ENCODE data around the gene AMFR.

Gene AMFR

DNA sequence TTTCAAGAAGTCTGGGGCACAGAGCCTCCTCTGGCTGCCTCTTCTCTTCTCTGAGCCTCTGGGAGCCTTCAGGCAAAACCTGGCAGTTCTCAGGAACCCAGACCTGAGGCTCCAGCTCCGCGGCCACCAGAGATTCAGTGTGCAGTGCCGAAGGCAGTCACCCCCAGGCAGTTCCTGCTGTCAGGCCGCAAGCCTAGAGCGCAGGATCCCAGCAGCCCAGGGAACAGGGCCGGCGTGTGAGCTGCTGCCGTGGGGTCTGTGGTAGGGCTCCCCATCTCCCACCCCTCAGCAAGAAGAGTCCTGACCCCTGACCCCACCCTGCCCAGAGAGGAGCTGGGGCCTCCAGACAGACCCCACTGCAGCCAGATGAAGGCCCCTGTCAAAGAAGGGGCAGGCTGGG is 78.2 kb downstream of the AMFR start:
- DNase-seq (ENCODE audit: low read depth), result no peak

DNA sequence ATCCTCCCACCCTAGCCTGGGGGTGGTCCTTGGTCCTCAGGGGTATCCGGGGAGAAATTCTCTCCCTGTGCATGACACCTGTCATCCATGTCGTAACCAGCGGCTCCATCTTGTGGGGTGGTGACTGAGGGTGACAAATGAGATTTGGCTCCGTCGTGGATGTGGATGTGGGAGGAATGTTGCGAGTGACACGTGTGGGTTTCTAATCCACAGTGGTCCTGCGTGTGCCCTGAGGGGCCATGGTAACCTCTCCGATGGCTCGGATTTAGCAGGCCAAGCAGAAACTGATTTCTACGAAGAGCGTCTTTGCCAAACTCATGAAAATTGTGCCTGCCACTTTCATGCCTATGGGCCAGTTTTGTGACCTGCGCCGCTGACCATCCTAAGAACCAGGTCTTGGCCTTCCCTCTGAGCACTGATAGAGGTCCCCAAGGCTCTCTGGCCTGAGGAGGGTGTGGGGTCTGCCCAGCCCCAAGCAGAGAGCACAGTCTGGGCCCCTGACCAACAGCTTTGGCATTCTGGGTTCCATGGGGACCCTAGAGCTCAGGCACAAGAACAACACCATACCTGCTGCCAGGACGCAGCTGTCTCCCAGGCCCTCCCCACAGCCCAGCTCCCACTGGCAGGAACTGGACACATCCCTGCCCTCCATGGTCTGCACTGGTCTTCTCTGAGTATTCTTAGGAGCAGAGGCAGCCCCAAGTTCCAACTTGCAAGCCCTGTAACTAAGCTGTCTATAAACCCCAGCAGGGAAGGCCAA is 79.0 kb downstream of the AMFR start:
- no peak for DNase-seq (ENCODE audit: low read depth)

- no peak for DNase-seq (ENCODE audit: low read depth)
Observed at GRCh38 chr16:56345406-56346050, 79.8 kb downstream of the AMFR start.

- no peak for DNase-seq (ENCODE audit: low read depth)
Observed at GRCh38 chr16:56344518-56345405, 80.6 kb downstream of the AMFR start.

GRCh38 chr16:56343661-56344517 is 81.5 kb downstream of the AMFR start:
- no peak for DNase-seq (ENCODE audit: low read depth)

GRCh38 chr16:56341656-56342399 is 83.5 kb downstream of the AMFR start:
- no peak for DNase-seq (ENCODE audit: low read depth)

DNA sequence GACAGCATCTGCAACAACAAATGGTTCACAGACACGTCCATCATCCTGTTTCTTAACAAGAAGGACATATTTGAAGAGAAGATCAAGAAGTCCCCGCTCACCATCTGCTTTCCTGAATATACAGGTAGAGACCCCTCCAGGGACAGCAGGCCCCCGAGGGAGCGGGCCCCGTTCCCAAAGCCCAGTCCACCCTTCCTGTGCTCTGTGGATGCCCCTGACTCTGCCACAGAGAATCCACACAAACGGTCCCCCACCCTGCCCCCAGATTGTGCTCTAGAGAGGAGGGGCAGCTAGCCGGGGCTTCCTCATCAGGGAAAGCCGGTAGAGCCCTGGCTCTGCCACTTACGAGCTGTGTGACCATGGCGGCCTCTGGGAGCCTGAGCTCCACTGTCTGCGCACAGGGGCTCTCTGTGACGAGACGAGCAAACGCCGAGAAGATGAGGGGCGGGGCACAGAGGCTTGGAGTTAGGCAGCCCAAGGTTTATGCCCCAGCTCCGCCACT is 84.4 kb downstream of the AMFR start:
- DNase-seq (ENCODE audit: low read depth), result no peak

DNA sequence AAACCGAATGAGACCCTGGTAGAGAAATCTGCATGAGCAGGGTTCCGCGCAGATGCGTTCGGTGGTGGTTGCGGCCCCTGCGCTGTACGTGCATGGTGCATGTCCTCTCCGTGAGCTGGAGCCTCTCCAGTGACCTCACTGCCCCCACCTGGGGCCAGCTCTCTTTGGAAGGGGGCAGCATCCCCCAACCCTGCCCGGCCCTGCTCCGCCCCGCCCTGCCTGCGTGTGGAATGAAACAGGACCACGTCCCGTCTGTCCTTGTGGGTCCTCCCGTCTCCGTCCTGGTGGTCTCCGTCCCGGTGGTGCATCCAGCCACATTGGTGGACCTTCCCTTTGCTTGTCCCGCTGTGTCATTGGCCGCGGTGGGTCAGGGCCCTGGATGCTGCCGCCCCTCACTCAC is 84.9 kb downstream of the AMFR start:
- DNase-seq (ENCODE audit: low read depth), result no peak

DNA sequence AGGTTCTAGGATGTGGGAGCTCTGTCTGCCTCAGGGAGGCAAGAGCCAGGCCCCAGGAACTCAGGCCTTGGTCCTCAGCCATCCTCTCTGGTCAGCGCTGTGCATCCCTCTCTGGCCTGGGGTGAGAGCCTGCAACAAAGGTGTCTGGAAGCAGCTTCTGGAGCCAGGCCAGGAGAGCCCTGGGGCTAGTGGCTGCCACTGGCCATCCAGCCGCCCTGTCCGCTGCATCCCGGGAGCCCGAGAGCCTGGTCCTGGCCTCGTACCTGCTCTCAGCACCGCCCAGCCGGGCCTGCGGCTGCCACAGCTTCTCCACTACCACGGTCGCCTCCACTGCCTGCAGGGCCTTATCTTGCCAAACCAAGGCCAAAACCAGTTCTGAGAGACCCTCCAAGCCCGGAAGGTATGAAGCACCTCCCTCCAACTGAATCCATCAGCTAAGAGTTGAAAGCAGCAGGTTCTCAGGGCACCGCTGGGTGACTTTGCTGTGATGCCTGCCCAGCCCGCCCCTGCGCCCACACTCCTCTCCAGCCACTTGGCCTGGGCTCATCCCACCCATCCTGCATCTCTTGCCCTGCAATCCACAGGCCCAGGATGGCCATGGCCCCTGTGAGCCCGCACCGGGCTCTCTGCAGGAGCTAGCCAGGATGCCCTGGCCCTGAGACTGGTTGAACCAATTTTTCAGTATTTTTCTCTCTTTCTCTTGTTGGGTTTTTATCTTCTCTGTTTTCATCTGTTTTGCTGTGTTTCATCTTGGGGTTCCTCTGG is 85.7 kb downstream of the AMFR start:
- no peak for DNase-seq (ENCODE audit: low read depth)

DNA sequence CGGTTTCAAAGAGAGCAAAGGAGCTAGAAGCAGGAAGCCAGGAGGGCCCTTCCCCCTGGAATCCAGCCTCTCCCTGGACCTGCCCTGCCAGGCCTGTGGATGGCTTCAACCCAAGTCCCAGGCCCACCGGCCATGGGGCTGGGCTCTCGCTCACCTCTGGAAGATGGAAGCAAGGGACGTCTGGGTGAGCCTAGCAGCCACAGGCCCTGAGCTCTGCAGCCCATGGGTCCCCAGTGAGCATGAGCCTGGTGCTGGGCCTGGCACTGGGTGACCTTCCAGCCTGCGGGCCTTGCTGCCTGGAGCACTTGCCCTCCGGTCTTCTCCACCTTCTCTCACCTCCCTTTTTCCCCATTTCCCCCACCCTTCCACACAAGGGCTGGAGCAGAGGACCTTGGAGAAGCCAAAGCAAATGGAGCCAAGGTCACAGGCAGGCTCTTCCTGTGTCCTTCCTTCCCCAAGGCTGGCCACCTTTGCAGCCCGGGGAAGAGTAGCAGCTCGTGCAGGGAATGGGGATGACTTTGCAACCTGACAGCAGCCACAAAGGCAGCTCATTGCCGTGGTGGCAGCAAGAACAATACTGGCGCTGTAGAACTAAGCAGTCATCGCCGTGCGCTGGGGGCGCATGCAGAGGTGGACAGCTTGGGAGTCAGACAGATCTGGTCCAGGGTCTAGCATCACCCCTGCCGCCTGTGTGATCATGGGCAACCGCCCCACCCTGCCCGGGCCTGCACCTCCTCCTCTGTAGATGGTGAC is 86.6 kb downstream of the AMFR start:
- DNase-seq (ENCODE audit: low read depth), result no peak

GRCh38 chr16:56337858-56338325 is 87.5 kb downstream of the AMFR start:
- DNase-seq (ENCODE audit: low read depth), result no peak

- no peak for DNase-seq (ENCODE audit: low read depth)
Observed at GRCh38 chr16:56337131-56337857, 88.1 kb downstream of the AMFR start.

GRCh38 chr16:56336711-56337110 is 88.6 kb downstream of the AMFR start:
- DNase-seq (ENCODE audit: low read depth), result no peak

DNA sequence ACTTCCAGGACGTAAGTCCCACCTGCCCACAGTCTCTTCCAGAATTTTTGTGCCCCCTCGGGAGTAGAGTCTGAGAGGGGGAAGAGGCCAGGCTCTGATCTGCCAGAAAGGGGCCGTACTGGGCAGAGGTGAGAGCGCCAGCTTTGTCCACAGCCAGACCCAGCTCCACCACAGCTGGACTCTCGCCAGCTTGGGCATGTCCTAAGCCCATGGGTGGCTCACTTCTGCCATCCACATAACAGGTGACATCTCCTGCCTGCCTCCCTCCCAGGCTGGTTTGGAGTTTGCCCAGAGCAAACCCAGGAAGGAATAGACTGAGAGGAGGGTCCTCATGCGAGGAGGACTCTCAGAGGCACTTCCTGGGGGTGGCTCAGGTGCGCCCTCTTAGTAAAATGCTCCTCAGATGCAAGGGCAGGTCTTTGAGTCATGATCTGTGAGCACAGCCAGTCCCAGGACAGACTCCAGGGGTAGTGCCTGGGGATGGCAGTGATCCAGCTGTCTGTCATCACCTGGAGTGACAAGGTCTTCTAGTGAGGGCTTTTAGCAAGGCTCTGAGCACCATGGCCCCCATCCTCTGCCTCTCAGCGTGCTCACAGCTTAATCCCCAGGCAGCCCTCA is 89.2 kb downstream of the AMFR start:
- DNase-seq (ENCODE audit: low read depth), result no peak

DNA sequence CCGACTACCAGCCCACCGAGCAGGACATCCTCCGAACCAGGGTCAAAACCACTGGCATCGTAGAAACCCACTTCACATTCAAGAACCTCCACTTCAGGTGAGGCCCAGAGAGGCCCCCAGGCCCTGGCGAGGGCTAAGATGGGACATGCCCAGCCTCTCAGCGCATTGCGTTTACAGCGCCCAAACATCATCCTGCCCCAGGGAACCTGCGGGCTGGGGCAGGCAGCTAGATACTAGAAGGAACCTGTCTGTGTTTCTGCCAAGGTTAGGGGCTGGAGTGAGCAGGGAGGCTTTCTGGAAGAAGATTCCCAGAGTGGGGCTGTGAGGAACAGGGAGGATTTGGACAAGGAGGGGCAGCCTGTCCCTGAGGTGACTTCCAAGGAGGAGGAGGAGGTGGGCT is 90.6 kb downstream of the AMFR start:
- no peak for DNase-seq (ENCODE audit: low read depth)

DNA sequence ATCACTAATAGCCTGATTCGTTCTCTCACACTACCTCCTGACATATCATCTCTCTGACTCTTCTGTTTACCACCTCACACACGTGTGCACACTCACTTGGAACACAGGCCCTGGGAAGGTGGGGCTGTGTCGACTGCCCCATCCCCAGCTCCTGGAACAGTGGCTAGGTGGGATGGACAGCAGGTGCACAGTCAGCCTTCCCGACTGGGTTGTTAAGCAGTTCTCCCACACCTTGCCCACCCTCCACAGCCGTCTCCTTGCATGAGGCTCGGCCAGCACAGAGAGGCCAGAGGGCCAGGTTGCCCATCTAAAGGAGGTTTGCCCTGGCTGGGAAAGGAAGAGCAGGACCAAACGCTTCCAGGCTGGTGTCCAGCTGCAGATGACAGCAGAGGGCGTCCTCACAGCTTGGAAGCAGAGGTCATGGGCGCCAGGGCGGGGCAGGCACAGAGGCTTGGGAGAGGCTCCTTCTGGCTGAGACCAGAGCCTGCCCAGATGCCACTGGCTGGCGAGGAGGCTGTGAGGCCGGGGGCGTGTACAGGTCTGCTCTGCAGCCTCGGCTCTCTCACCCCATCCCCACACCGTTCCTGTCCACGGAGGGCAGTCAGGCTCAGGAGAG is 92.8 kb downstream of the AMFR start:
- DNase-seq (ENCODE audit: low read depth), result no peak

GRCh38 chr16:56331915-56332314 is 93.4 kb downstream of the AMFR start:
- no peak for DNase-seq (ENCODE audit: low read depth)

GRCh38 chr16:56331399-56331798 is 93.9 kb downstream of the AMFR start:
- no peak for DNase-seq (ENCODE audit: low read depth)
